ENCODE measurements around the gene GPR176. TPM values are rescaled to one million over a fixed set of nuclear protein-coding genes. Genes with fewer than 3 reads are reported as not detected.

The GPR176 gene, protein sequence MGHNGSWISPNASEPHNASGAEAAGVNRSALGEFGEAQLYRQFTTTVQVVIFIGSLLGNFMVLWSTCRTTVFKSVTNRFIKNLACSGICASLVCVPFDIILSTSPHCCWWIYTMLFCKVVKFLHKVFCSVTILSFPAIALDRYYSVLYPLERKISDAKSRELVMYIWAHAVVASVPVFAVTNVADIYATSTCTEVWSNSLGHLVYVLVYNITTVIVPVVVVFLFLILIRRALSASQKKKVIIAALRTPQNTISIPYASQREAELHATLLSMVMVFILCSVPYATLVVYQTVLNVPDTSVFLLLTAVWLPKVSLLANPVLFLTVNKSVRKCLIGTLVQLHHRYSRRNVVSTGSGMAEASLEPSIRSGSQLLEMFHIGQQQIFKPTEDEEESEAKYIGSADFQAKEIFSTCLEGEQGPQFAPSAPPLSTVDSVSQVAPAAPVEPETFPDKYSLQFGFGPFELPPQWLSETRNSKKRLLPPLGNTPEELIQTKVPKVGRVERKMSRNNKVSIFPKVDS
- total RNA-seq = 1 to 10 TPM in 5 of 7 donors, under 1 TPM in 2; 0.68 to 2.4 (median 1.8) TPM
- polyA plus RNA-seq = 1 to 10 TPM; 3.0 to 8.5 TPM
- long read RNA-seq, donor 1, partial matches to known transcripts = 0 of 1 reads
- long read RNA-seq, donor 1, other reads (novel, unspliced or antisense) = 0 of 1 reads
- long read RNA-seq, donor 2, partial matches to known transcripts = 0 of 2 reads
- long read RNA-seq, donor 2, other reads (novel, unspliced or antisense) = 0 of 2 reads
- long read RNA-seq, donor 3, transcript GPR176-205 (3 exons, 2,816 nt) = major isoform, 10 of 13 reads
- long read RNA-seq, donor 3, partial matches to known transcripts = 0 of 13 reads
- long read RNA-seq, donor 3, other reads (novel, unspliced or antisense) = 3 of 13 reads

DNA sequence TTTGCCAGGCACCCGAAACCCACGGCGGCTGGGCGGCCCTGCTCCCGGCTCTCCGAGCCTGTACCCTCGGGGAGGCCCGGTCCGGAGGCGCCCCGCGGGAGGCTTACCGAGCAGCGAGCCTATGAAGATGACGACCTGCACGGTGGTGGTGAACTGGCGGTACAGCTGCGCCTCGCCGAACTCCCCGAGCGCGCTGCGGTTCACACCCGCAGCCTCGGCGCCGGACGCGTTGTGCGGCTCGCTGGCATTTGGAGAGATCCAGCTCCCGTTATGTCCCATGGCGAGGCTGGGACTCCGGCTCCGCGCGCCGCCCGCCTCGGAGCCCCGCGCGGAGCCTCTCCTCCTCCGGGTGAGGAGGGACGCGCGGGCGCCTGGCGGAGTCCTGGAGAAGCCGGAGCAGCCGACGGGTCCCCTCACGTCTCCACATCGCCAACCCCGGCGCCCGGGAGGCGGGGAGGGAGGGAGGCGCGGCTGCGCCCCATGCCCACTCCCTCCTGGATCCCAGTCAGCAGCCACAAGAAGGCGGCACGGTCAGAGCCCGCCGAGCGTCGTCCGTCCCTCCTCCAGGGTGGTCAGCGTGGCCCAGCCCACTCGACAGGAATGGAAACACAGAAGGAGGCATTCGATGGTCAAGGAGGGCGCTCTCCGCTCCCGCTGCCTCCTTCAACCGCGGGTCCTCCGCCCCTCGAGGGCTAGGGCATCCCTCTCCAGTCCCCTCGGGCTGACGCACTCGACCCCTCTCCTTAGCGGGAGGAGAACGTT lies at the start of gene GPR176:
TSS of gene GPR176 (minus strand) at position 519 of the 762 bp plus-strand sequence. CDS start at position 279, 240 bp downstream.
- H3K36me3 ChIP-seq = no peaks in the 10 kb centered on the region
- H3K4me1 ChIP-seq (ENCODE audit: insufficient read depth) = peaks cover 6% of the 10 kb centered on the region
- intact Hi-C loops (cut with DNase I) = no loop called here
- TF ChIP-seq EP300 (IDR thresholded peaks at IDR 0.05) (no peak), POLR2A (IDR thresholded peaks at IDR 0.05) (no peak)
- TF ChIP-seq, protein P1, sequence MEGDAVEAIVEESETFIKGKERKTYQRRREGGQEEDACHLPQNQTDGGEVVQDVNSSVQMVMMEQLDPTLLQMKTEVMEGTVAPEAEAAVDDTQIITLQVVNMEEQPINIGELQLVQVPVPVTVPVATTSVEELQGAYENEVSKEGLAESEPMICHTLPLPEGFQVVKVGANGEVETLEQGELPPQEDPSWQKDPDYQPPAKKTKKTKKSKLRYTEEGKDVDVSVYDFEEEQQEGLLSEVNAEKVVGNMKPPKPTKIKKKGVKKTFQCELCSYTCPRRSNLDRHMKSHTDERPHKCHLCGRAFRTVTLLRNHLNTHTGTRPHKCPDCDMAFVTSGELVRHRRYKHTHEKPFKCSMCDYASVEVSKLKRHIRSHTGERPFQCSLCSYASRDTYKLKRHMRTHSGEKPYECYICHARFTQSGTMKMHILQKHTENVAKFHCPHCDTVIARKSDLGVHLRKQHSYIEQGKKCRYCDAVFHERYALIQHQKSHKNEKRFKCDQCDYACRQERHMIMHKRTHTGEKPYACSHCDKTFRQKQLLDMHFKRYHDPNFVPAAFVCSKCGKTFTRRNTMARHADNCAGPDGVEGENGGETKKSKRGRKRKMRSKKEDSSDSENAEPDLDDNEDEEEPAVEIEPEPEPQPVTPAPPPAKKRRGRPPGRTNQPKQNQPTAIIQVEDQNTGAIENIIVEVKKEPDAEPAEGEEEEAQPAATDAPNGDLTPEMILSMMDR (IDR thresholded peaks at IDR 0.05) = no peak
- peak in 4 of 5 donors; percentile 16 to 43 (median 28) for DNase-seq
- no peaks in the 10 kb centered on the region for H3K27me3 ChIP-seq
- H3K4me3 ChIP-seq = peak within 1 kb of the TSS; percentile 45
- WGBS, 3 donors = 0 to 2% (median 1%) methylated on average over 53 to 84 of the region's 84 CpGs
- H3K9me3 ChIP-seq = no peaks in the 10 kb centered on the region
- H3K27ac ChIP-seq = peak within 1 kb of the TSS; percentile 27 to 54

DNA sequence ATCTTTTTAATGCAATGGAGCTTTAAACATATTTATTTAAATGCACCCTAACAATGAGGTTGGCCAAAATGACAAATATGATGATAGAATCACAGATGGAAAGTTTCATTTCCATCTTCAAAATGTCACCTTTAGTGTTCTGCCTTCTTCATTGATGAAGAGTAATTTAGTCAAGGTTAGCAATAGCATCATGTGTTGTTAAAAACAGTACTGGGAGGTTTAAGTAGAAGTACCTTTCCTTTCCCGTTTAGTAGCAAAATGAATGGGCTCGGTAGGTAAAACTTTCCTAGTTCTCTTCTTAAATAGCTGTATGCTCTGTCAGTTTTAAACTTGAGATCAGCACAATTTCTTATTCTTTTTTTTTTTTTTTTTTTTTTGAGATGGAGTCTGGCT lies 48.9 kb upstream of the GPR176 start:
- no peaks in the 10 kb centered on the region for H3K4me1 ChIP-seq (ENCODE audit: insufficient read depth)
- H3K36me3 ChIP-seq = no peaks in the 10 kb centered on the region
- no peak overlapping the region for H3K27ac ChIP-seq
- no peak overlapping the region for H3K4me3 ChIP-seq
- TF ChIP-seq POLR2A (IDR thresholded peaks at IDR 0.05) (no peak), EP300 (IDR thresholded peaks at IDR 0.05) (no peak)
- TF ChIP-seq, protein P1 (IDR thresholded peaks at IDR 0.05) = no peak
- intact Hi-C loops (cut with DNase I) = no loop called here
- DNase-seq = no peak
- WGBS, 3 donors = 94 to 96% (median 95%) methylated on average over 2 of the region's 2 CpGs
- no peaks in the 10 kb centered on the region for H3K27me3 ChIP-seq
- H3K9me3 ChIP-seq = no peaks in the 10 kb centered on the region

DNA sequence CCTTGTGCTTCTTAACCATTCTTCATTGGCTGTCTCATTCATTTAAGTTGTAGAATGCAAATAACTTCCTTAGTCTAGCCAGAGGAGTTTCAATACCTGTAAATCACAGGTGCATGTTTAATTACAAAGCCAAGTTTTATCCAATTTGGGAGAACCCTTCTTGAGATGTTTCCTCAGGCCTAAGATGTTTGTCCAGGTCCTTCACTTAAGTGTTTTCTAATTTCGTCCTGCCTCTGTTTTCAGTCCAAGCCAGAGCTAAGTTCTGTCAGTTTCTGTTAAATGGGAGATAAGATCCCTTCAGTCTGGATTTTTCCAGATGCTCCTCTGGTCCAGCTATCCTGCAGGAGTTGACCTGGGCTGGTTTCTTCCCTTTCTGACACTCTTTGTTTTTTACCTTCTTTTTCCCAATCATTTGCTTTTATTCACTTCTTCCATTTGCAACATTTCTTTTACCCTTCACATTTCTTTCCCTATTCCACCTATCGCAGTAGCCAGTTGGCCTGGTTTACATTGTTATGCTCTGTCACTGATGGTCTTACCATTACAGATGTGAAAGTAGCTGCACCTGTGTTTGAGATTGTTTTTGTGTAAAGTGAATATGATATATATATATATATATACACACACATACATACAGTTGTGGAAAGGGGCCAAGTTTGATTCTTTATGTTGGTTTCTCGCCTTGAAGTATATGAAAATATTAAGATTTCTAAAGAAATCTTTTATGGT lies 48.4 kb upstream of the GPR176 start:
- DNase-seq = no peak
- intact Hi-C loops (cut with DNase I) = no loop called here
- no peaks in the 10 kb centered on the region for H3K27me3 ChIP-seq
- 91 to 98% (median 94%) methylated on average over 3 of the region's 3 CpGs for WGBS, 3 donors
- no peaks in the 10 kb centered on the region for H3K36me3 ChIP-seq
- H3K4me3 ChIP-seq = no peak overlapping the region
- TF ChIP-seq EP300 (IDR thresholded peaks at IDR 0.05) = no peak
- TF ChIP-seq, protein P1 (IDR thresholded peaks at IDR 0.05) = no peak
- TF ChIP-seq POLR2A (IDR thresholded peaks at IDR 0.05) = no peak
- no peak overlapping the region for H3K27ac ChIP-seq
- H3K9me3 ChIP-seq = no peaks in the 10 kb centered on the region
- H3K4me1 ChIP-seq (ENCODE audit: insufficient read depth) = no peaks in the 10 kb centered on the region

Data from ovary (tissue), 10 donors.